Gastrocnemius medialis (tissue), 4 donors: ENCODE results near the gene JAG2.

Experiments used
- POLR2A ChIP-seq, 2 donors: fragments of 450-650 bp; IDR thresholded peaks; one replicate each; pipeline ENCODE4 v1.6.1; 2017; ENCODE audit warnings: antibody characterized with exemption in 2 of 2, mild to moderate bottlenecking in 2 of 2, moderate library complexity in 2 of 2
- TF ChIP-seq, protein P1 (sequence below), 5 experiments: fragments of 450-650 bp in 3 of 5; fragments of 200-600 bp in 2 of 5; sonication (generic) in 2 of 5; IDR thresholded peaks in 4 of 5; conservative IDR thresholded peaks in 1 of 5; 1 replicate in 4 of 5; 2 replicates in 1 of 5; pipeline ENCODE4 v1.5.1; 2016 to 2019; ENCODE audit warnings: antibody characterized with exemption in 5 of 5, mild to moderate bottlenecking in 3 of 5, moderate library complexity in 3 of 5

GRCh38 chr14:105196265-105196960, 27.8 kb upstream of the JAG2 start:
- TF ChIP-seq, protein P1, sequence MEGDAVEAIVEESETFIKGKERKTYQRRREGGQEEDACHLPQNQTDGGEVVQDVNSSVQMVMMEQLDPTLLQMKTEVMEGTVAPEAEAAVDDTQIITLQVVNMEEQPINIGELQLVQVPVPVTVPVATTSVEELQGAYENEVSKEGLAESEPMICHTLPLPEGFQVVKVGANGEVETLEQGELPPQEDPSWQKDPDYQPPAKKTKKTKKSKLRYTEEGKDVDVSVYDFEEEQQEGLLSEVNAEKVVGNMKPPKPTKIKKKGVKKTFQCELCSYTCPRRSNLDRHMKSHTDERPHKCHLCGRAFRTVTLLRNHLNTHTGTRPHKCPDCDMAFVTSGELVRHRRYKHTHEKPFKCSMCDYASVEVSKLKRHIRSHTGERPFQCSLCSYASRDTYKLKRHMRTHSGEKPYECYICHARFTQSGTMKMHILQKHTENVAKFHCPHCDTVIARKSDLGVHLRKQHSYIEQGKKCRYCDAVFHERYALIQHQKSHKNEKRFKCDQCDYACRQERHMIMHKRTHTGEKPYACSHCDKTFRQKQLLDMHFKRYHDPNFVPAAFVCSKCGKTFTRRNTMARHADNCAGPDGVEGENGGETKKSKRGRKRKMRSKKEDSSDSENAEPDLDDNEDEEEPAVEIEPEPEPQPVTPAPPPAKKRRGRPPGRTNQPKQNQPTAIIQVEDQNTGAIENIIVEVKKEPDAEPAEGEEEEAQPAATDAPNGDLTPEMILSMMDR (IDR thresholded peaks at IDR 0.05 in 4 of 5, conservative IDR thresholded peaks at IDR 0.05 in 1 of 5): no peak
- TF ChIP-seq POLR2A (IDR thresholded peaks at IDR 0.05): no peak
